Epithelial cell of prostate (primary cell): ENCODE data around the gene NACAD.
"Not testable (repeated sequence)": the region's sequence is repeated elsewhere in the genome, so short reads cannot be mapped to it uniquely, and the experiment has no call there.

ENCODE experiments used
- DNase-seq: peaks from one replicate; pipeline ENCODE4 v3.0.0-alpha.2; 2011; ENCODE audit warnings: low read depth, low spot score
- H3K27ac ChIP-seq: fragments of 450-650 bp; 2 replicates; pipeline ENCODE4 v1.5.1; 2017; ENCODE audit warnings: mild to moderate bottlenecking

Gene NACAD

GRCh38 chr7:45061806-45062425, 26.9 kb downstream of the NACAD start:
- no peak for DNase-seq
- no peak overlapping the region for H3K27ac ChIP-seq

DNA sequence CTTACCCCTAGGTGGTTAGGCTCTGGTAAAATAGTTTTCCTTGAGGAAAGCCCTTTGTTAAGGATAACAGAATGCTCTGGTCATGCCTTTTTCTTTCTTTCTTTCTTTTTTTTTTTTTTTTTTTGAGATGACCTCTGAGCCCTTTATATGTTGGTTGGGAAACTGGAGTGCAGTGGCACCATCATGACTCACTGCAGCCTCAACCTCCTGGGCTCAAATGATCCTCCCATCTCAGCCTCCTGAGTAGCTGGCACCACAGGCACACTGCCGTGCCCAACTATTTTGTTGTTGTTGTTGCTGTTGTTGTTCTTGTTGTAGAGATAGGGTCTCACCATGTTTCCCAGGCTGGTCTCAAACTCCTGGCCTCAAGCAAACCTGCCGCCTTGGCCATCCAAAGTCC, 27.4 kb downstream of the NACAD start:
- H3K27ac ChIP-seq: no peak overlapping the region

GRCh38 chr7:45060295-45060694, 28.5 kb downstream of the NACAD start:
- no peak for DNase-seq

More for the DNA sequence above, 27.4 kb downstream of the NACAD start:
- DNase-seq: no peak

GRCh38 chr7:45057878-45058277, 30.9 kb downstream of the NACAD start:
- H3K27ac ChIP-seq: no peak overlapping the region
- no peak for DNase-seq

More at GRCh38 chr7:45060295-45060694, 28.5 kb downstream of the NACAD start:
- H3K27ac ChIP-seq: no peak overlapping the region

GRCh38 chr7:45055594-45056219, 33.1 kb downstream of the NACAD start:
- no peak for DNase-seq
- H3K27ac ChIP-seq: no peak overlapping the region

DNA sequence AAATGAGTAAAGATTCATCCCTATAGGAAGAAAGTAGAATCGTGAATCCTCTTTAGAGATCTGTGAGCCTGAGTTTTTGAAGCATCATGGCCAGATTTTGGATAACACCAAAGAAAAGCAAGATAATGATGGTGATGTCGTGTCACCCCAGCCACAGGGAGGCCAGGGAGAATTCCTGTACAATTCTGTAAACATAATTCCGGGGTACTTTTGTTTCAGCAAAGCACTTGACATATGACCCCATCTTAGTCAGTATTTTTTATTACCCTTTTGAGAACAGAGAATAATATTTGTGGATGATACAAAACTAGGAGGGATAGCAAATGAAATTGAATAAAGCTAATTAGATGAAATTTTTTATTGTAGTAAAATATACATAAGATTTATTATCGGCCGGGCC, 33.8 kb downstream of the NACAD start:
- DNase-seq: no peak
- no peak overlapping the region for H3K27ac ChIP-seq

GRCh38 chr7:45054442-45054841, 34.3 kb downstream of the NACAD start:
- H3K27ac ChIP-seq: no peak overlapping the region
- no peak for DNase-seq

DNA sequence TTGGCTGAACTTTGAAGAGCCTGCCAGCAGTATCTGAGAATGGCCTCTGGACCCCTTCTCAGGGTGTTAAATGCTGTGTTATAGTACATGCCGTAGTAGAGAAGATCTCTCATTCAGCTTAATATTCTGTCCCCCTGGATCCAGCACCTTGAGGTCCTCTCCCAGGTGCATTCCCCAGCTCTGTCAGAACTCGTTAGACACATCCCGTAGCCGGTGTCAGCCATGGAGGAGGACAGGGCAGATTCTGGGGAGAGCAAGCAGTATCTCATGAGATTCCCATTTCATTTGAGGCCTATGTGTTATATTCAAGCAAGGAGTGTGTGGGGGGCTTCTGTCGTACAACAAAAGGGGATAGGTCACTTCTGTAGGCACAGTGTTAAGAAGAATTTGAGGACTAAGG, 34.8 kb downstream of the NACAD start:
- DNase-seq: no peak
- H3K27ac ChIP-seq: no peak overlapping the region

- DNase-seq: no peak
These were observed 35.4 kb downstream of the NACAD start for GRCh38 chr7:45053401-45053800.

DNA sequence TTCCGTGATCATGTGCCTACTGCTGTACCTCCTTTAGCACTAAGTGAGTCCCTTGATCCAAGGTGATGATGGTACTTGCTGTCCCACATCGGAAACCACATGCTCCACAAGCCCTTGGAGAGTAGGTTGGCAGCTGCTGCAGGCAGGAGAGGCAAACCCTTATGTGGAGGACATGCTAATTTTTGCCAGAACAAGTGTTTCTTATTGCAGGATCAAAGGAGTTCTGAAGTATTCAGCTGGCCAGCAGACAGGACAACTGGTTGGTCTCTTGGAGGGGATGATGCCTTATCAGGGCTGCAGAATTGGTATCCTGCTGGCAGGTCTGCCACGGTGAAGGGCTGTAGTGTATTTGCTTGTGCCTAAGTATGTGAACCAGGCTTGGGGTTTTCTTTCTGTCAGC, 36.8 kb downstream of the NACAD start:
- DNase-seq: no peak
- H3K27ac ChIP-seq: no peak overlapping the region

More at GRCh38 chr7:45053401-45053800, 35.4 kb downstream of the NACAD start:
- H3K27ac ChIP-seq: no peak overlapping the region

- DNase-seq: no peak
- no peak overlapping the region for H3K27ac ChIP-seq
These were observed 38.6 kb downstream of the NACAD start for GRCh38 chr7:45050198-45050597.

DNA sequence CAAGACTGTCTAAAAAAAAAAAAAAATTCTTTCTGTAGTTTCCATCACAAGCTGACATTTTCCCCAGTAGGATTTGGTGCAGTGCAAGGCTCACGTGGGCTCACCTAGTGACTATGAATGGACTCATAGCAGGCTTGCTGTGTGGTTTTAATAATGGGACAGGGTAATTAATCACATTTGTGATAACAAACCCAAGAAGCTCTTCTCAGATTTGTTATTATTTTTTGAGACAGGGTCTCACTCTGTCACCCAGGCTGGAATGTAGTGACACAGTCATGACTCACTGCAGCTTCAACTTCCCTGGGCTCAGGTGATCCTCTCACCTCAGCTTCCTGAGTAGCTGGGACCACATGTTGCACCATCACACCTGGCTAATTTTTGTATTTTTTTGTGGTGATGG, 40.0 kb downstream of the NACAD start:
- H3K27ac ChIP-seq: peak overlapping the region; percentile 64
- DNase-seq: no peak

DNA sequence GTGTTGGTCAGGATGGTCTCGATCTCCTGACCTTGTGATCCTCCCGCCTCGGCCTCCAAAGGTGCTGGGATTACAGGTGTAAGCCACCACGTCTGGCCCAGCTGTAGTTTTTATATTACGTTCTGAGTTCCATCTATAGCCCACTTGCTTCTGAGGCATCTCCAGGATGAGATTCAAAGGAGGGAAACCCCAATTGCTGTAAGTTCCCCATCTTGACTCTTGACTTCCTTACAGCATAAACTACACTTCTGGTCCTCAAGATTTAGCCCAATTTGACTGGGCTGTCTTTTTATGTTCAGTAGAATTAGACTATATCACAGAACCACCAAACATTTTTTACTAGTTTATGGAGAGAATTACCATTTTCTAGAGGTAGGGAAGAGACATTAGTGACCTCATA, 44.4 kb downstream of the NACAD start:
- no peak overlapping the region for H3K27ac ChIP-seq
- DNase-seq: no peak

DNA sequence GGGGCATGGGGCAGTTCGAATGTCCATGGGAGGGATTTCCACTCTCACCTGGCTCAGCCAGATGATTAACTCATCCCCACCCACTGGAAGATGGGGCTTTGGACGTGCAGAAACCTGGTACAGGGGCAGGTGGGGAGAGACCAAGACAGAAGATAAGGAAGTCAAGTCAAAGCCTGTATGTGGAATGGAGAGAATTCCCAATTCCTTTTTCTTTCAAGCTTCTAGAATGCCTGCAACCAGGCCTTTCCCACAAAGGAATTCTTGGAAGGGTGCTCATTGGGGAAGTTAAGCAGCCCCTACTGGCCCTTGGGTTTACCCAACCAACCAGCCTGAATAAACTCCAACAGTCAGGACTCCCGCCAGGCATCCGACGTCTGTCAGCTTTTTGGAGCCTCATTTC, 49.7 kb downstream of the NACAD start:
- no peak overlapping the region for H3K27ac ChIP-seq
- no peak for DNase-seq

- no peak for DNase-seq
- no peak overlapping the region for H3K27ac ChIP-seq
These were observed 50.9 kb downstream of the NACAD start for GRCh38 chr7:45037876-45038275.

DNA sequence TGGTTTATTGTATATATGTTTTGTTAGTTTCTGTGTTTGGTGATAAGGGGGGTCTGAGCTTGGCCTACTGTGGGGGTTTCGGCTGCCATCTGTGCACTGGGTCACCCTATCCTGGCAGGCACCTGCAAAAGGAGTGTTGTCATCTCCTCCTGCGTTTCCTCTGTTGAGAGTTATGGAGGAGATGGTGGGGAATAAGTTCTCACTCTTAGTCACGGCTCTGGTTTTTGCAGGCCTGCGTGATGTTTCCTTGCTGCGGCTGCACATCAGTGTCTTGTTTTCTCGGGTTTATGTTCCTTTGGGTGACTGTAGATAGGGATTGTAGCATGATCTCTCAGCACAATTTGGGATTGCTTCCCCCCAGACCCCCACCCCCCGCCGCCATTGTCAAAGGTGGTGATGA, 52.0 kb downstream of the NACAD start:
- no peak for DNase-seq
- no peak overlapping the region for H3K27ac ChIP-seq

GRCh38 chr7:45036317-45036716, 52.5 kb downstream of the NACAD start:
- H3K27ac ChIP-seq: no peak overlapping the region
- no peak for DNase-seq

DNA sequence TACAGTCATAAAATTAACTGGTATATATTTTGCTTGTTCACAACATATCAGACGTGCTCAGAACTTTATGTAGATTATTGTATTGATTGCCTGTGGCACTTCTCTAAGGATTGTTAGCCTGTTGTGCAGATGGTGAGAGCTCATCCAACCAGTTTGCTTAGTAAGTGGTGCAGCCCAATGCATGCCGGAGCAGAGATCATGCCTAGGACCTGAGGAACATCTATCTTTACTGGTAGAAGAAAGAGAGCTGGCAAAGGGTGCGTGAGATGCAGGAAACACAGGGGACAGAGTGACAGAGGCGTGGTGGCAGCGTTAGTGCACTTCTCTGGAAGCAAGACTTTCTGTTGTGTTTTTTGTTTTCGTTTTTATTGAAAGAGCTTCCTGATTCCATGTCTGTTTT, 52.9 kb downstream of the NACAD start:
- H3K27ac ChIP-seq: no peak overlapping the region

GRCh38 chr7:45035371-45035770, 53.4 kb downstream of the NACAD start:
- no peak overlapping the region for H3K27ac ChIP-seq
- DNase-seq: no peak

More for the DNA sequence above, 52.9 kb downstream of the NACAD start:
- DNase-seq: no peak

- not testable (repeated sequence) for DNase-seq
- peak overlapping the region; percentile 91 for H3K27ac ChIP-seq
These were observed 54.1 kb downstream of the NACAD start for GRCh38 chr7:45034710-45035109.

DNA sequence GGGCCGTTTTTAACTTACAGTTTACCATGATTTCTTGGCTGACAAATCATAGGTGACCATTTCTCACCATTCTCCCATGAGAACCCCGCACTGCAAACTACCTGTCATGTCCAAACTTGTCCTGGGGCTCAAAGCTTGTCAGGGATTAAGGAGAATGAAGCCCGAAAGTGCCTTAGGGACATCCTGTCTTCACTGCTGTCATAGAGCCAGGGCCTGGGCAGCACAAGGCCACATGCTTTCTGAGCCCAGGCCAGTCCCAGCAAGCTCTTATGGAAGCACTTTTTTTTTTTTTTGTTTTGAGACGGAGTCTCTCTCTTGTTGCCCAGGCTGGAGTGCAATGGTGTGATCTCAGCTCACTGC, 54.9 kb downstream of the NACAD start:
- DNase-seq: peak; percentile 96

GRCh38 chr7:45033261-45033930, 55.4 kb downstream of the NACAD start:
- DNase-seq: no peak
- peak overlapping the region; percentile 91 for H3K27ac ChIP-seq

More for the DNA sequence above, 54.9 kb downstream of the NACAD start:
- H3K27ac ChIP-seq: peak overlapping the region; percentile 91
